K562 (cell line): Measurements from ENCODE around the gene TOP3A. TPM values are rescaled to one million over a fixed set of nuclear protein-coding genes. Genes with fewer than 3 reads are reported as not detected.

Experiments
- CBX5 ChIP-seq: IDR thresholded peaks from 2 replicates; pipeline ENCODE4 v1.6.1; 2014; ENCODE audit warnings: low read depth, borderline replicate concordance
- DIDO1 ChIP-seq: fragments of 450-650 bp; IDR thresholded peaks from 2 replicates; pipeline ENCODE4 v1.6.1; 2016; ENCODE audit warnings: low read depth, missing biosample characterization, missing genetic modification characterization
- ETV6 ChIP-seq, 3 experiments: fragments of 150-350 bp in 1 of 3; sonication (generic) in 1 of 3; formaldehyde crosslinking in 1 of 3; IDR thresholded peaks; 2 replicates each; pipeline versions ENCODE4 v1.6.1 to v1.8.0; 2014 to 2022; ENCODE audit warnings: borderline replicate concordance in 2 of 3, low read depth in 2 of 3, antibody characterized with exemption in 1 of 3, low read length in 1 of 3, mild to moderate bottlenecking in 1 of 3, missing genetic modification reagents in 1 of 3
- GTF3C2 ChIP-seq: IDR thresholded peaks from 3 replicates; pipeline ENCODE4 v1.6.1; 2011; ENCODE audit warnings: borderline replicate concordance, mild to moderate bottlenecking, moderate library complexity; ENCODE audit not compliant: insufficient read length; ENCODE audit errors: extremely low read depth
- HSF4 ChIP-seq: fragments of 250-450 bp; sonication (Bioruptor Pico); IDR thresholded peaks from 2 replicates; pipeline ENCODE4 v2.1.2; 2022; ENCODE audit warnings: mild to moderate bottlenecking, moderate library complexity, borderline replicate concordance
- MNT ChIP-seq, 2 experiments: fragments of 450-650 bp; conservative IDR thresholded peaks; 2 replicates each; pipeline ENCODE4 v1.6.1; 2017; ENCODE audit warnings: mild to moderate bottlenecking in 2 of 2, moderate library complexity in 2 of 2
- NFIX ChIP-seq: fragments of 250-450 bp; sonication (Bioruptor Pico); IDR thresholded peaks from 2 replicates; pipeline ENCODE4 v1.4.0; 2020; ENCODE audit warnings: low read depth, mild to moderate bottlenecking, moderate library complexity
- NR2C2 ChIP-seq, 2 experiments: fragments of 200-800 bp in 1 of 2; sonication (Bioruptor generic) in 1 of 2; sonication (generic) in 1 of 2; formaldehyde crosslinking in 1 of 2; IDR thresholded peaks; 2 replicates each; pipeline versions ENCODE4 v1.6.1 to v1.8.0; 2016 to 2022; ENCODE audit warnings: mild to moderate bottlenecking in 1 of 2, missing compliant biosample characterization in 1 of 2, missing genetic modification characterization in 1 of 2, missing genetic modification reagents in 1 of 2
- PCBP2 ChIP-seq: fragments of 200-400 bp; formaldehyde crosslinking; IDR thresholded peaks from 2 replicates; pipeline ENCODE4 v1.6.1; 2018; ENCODE audit warnings: low read length, low read depth, mild to moderate bottlenecking, moderate library complexity; ENCODE audit not compliant: poor library complexity, severe bottlenecking
- PPARD ChIP-seq: fragments of 250-450 bp; sonication (Bioruptor Pico); IDR thresholded peaks from 2 replicates; pipeline ENCODE4 v1.8.0; 2022; ENCODE audit warnings: inconsistent platforms, mild to moderate bottlenecking, moderate library complexity
- RB1 ChIP-seq: fragments of 450-650 bp; IDR thresholded peaks from 2 replicates; pipeline ENCODE4 v1.6.1; 2017; ENCODE audit warnings: low read depth, mild to moderate bottlenecking
- RBBP5 ChIP-seq: fragments of 200-600 bp; sonication (generic); IDR thresholded peaks from 2 replicates; pipeline ENCODE4 v1.6.1; 2012; ENCODE audit warnings: borderline replicate concordance, mild to moderate bottlenecking, low read length, control low read depth, inconsistent platforms; ENCODE audit not compliant: insufficient read depth, poor library complexity, severe bottlenecking
- RFX1 ChIP-seq: fragments of 450-650 bp; IDR thresholded peaks from 2 replicates; pipeline ENCODE4 v1.6.1; 2016; ENCODE audit warnings: mild to moderate bottlenecking, moderate library complexity
- SMAD3 ChIP-seq: fragments of 450-650 bp; formaldehyde crosslinking; conservative IDR thresholded peaks from 2 replicates; pipeline ENCODE4 v1.4.0; 2020; ENCODE audit warnings: mild to moderate bottlenecking
- SMARCA4 ChIP-seq: fragments of 450-650 bp; IDR thresholded peaks from 2 replicates; pipeline ENCODE4 v1.6.1; 2016
- STAT5B ChIP-seq: fragments of 250-450 bp; sonication (Bioruptor Pico); IDR thresholded peaks from 2 replicates; pipeline ENCODE4 v1.8.0; 2021; ENCODE audit warnings: mild to moderate bottlenecking, inconsistent platforms
- TAF15 ChIP-seq: fragments of 200-400 bp; formaldehyde crosslinking; IDR thresholded peaks from 2 replicates; pipeline ENCODE4 v1.6.1; 2017; ENCODE audit warnings: mild to moderate bottlenecking, low read depth, low read length, moderate library complexity
- TRIM28 ChIP-seq: fragments of 450-650 bp; IDR thresholded peaks from 2 replicates; pipeline ENCODE4 v1.6.1; 2017
- ZFP30 ChIP-seq: fragments of 250-450 bp; sonication (Bioruptor Pico); IDR thresholded peaks from 2 replicates; pipeline ENCODE4 v1.8.0; 2022; ENCODE audit warnings: moderate library complexity, mild to moderate bottlenecking, inconsistent platforms, borderline replicate concordance
- ZNF174 ChIP-seq: fragments of 250-450 bp; sonication (Bioruptor Pico); IDR thresholded peaks from 2 replicates; pipeline ENCODE4 v1.4.0; 2020; ENCODE audit warnings: mild to moderate bottlenecking
- ZNF282 ChIP-seq: sonication (generic); formaldehyde crosslinking; IDR thresholded peaks from 2 replicates; pipeline ENCODE4 v1.8.1; 2023; ENCODE audit warnings: missing genetic modification reagents
- ZNF764 ChIP-seq: fragments of 250-450 bp; sonication (Bioruptor Pico); IDR thresholded peaks from 2 replicates; pipeline ENCODE4 v1.4.0; 2020; ENCODE audit warnings: low read depth, mild to moderate bottlenecking, moderate library complexity
- polyA plus RNA-seq, 8 experiments: library from polyadenylated mRNA; depleted of rRNA in 4 of 8; stranded (reverse) in 5 of 8; unstranded in 3 of 8; fragments of >200 nt; fragmentation: Nextera tagmentation in 2 of 8; fragmentation: Illumina TruSeq in 1 of 8; extraction: Ambion mirVana in 2 of 8; extraction: Trizol in 1 of 8; gene quantifications; 2 replicates each; pipeline versions ENCODE4 v1.2.1 to v1.2.3, GENCODE V29; 2011 to 2014; ENCODE audit warnings: inconsistent platforms in 1 of 8, missing spikeins in 1 of 8
- total RNA-seq, 7 experiments: library from RNA; depleted of rRNA in 6 of 7; stranded (reverse); fragments of >200 nt in 6 of 7; fragmentation: Illumina TruSeq in 2 of 7; extraction: Trizol in 2 of 7; gene quantifications; 2 replicates each; pipeline versions ENCODE4 v1.2.1 to v1.2.3, GENCODE V29; 2011 to 2021; ENCODE audit warnings: low replicate concordance in 1 of 7

The TOP3A gene
- total and polyA plus RNA-seq, 9 of the 15 experiments (the other 6 are each of a cell fraction or from before 2014, with no cell fraction given): 5.2 to 49.7 (median 24.7) TPM

GRCh38 chr17:18260332-18261145 is 54.3 kb downstream of the TOP3A start, which contains the start of gene MIEF2 (continued):
- TF ChIP-seq NR2C2 (CRISPR knock-in tag; IDR thresholded peaks at IDR 0.05) (no peak; the same call in 1 of the 2 replicates), NR2C2 (tag; IDR thresholded peaks at IDR 0.05) (no peak), SMAD3 (no peak), ZNF764 (CRISPR knock-in tag) (no peak), ZNF282 (no peak), PCBP2 (no peak), HSF4 (CRISPR knock-in tag) (no peak), DIDO1 (tag) (no peak), GTF3C2 (no peak), STAT5B (CRISPR knock-in tag) (no peak), ETV6 (IDR thresholded peaks at IDR 0.05; ENCODE audit: borderline replicate concordance in 1 of 2, low read depth in 2 of 2, low read length in 1 of 2) (no peak), ETV6 (CRISPR knock-in tag; IDR thresholded peaks at IDR 0.05; ENCODE audit: borderline replicate concordance) (no peak), RFX1 (no peak), TAF15 (no peak), ZNF174 (CRISPR knock-in tag) (no peak), RB1 (0 out of 2 replicates have a peak, but pooled peaks have one; percentile 32), ZFP30 (CRISPR knock-in tag) (no peak), MNT (conservative IDR thresholded peaks at IDR 0.05) (peak; percentile 49 to 76), RBBP5 (peak; percentile 65), PPARD (CRISPR knock-in tag) (no peak), CBX5 (no peak), TRIM28 (no peak), NFIX (CRISPR knock-in tag) (no peak), SMARCA4 (no peak)
